GM18526 (cell line): Measurements from ENCODE around the gene DHRS13.

Experiments used
- POLR2A ChIP-seq: IDR thresholded peaks from 3 replicates; pipeline ENCODE4 v1.6.1; 2011; ENCODE audit not compliant: insufficient read length; ENCODE audit errors: extremely low read depth

The DHRS13 gene

GRCh38 chr17:28916302-28916934 lies 13.5 kb upstream of the DHRS13 start:
- no peak for TF ChIP-seq POLR2A

DNA sequence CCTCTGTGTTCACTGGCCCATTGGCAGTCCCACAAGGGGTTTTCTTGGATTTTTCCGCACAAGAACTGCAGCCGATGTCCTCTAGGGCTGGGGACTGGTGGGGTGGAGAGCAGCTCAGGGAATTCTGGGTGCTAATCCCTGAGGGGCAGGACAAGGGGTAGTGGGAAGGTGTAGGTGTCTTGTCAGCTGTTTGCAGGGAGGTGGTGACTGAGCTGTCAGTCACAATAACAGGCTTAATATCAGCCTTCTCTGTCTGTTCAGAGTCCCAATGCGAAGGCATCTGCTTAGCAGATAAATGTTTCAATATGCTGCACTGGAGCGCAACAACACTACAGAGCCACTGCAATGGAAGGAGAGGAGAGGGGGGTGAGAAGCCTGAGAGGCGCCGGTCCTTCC lies 10.1 kb upstream of the DHRS13 start:
- TF ChIP-seq POLR2A, result no peak

DNA sequence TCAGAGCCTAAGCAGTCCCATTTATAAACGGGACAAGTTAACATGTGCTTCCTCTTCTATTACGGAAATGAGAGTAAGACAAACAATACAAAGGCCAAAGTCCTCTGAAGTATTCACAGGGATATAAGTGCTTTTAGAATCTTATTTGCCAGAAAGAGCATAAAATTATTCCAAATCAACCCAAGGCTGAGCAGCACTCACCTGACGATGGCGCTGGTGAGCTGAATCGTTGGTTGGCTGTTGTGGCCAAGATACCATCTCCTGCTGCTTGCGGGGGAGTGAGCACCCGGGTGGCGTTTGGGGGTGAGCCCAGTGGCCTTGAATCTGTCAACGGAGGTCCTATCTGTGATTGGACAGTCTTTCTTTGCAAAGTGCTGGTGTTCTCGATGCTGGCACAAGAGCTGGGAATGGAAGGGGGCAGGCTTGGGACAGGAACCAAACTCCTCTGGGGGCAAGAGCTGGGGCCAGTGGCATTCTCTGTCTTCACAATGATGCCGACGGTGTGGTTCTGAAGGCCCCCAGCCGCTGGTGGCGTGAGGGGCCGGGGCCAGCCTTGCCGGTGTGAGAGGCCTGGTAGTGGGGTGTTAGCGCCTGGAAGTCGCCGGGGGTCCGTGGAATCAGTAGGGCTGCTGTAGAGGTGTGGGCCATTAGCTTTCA lies 9.5 kb upstream of the DHRS13 start:
- TF ChIP-seq POLR2A, result no peak

GRCh38 chr17:28911411-28912045 lies 8.6 kb upstream of the DHRS13 start:
- no peak for TF ChIP-seq POLR2A

DNA sequence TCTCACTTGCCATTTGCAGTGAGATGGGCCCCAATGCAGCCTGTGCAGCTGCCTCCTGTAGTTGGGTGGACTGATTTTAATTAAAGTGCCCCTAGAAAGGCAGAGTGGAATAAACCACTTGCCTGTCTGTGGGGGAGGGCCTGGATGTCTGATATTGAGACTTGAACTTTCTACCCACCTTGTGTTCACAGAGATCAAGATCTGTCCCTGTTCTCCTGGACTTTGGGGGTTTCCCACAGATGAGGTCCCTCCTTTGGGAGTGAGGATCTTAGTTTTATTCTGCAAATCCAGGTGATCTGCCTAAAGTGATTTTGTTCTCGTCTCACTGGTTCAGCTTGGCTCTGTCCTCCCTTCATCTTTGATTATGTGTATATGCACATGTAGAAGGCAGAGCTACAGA lies 7.7 kb upstream of the DHRS13 start:
- TF ChIP-seq POLR2A, result no peak

- TF ChIP-seq POLR2A, result no peak
These were observed 5.8 kb upstream of the DHRS13 start for GRCh38 chr17:28908640-28909167.

- no peak for TF ChIP-seq POLR2A
These were observed 5.0 kb upstream of the DHRS13 start for GRCh38 chr17:28907709-28908475.

DNA sequence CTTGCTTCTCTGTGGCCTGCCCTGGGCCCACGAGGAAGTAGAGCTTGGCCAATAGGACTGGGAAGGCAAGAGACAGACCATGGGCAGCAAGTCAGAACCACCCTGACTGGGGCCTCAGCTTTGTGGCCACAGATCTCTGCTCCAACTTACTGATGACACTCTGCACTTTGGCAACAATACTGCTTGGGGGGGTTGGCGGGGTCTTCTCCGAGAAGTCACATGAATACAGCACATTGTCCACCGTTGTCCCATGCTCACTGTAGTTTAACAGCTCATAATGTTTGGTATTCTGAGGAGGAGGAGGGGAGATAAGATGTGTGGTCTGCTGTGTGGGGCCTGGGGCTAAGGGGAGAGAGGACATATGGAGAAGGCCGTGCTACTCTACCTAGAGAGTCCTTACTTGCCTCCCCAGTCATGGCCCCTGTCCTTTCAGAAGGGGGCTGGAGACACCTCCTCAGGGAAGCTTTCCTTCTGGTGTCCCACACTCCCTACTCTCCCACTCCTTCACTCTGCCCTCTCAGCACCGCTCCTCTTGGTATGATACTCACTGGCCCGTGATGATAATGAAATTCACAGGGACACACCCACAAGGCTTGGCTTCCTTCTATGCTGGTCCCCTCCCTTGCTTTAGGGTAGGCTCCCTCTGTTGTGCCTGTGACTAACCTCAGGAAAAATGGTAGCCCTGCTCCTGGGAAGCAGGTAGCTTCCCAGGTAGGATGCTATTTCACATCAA lies 4.0 kb upstream of the DHRS13 start:
- no peak for TF ChIP-seq POLR2A

DNA sequence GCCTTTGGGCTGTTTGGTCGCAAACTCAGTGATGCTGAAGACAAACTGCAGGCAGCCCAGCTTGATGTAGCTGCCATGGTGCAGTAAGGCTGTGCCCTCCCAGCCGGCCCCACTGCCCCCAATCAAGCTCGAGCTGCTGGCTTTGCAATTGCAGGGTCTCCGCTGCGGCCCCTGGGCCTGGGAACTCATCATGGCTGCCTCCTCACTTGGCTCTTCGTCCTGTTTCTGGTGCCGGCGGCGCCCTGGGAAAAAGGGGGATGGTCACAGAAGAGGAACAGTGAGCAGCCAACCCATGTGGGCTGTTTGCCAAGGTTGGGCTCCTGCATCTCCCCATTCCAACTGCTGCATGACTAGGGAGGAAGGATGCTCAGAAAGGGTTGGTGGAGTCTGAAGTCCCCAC lies 3.4 kb upstream of the DHRS13 start:
- no peak for TF ChIP-seq POLR2A

- TF ChIP-seq POLR2A, result no peak
These were observed 1.9 kb upstream of the DHRS13 start for GRCh38 chr17:28904800-28905199.

GRCh38 chr17:28901866-28902818 lies 737 bp downstream of the DHRS13 start:
- no peak for TF ChIP-seq POLR2A

- TF ChIP-seq POLR2A, result no peak
These were observed 1.7 kb downstream of the DHRS13 start for GRCh38 chr17:28900986-28901726.

GRCh38 chr17:28899212-28899815 lies 3.6 kb downstream of the DHRS13 start:
- TF ChIP-seq POLR2A, result no peak
